ENCODE results near the gene PHGDH.
"Not testable (repeated sequence)": the region's sequence is repeated elsewhere in the genome, so short reads cannot be mapped to it uniquely, and the experiment has no call there.

Gene PHGDH

DNA sequence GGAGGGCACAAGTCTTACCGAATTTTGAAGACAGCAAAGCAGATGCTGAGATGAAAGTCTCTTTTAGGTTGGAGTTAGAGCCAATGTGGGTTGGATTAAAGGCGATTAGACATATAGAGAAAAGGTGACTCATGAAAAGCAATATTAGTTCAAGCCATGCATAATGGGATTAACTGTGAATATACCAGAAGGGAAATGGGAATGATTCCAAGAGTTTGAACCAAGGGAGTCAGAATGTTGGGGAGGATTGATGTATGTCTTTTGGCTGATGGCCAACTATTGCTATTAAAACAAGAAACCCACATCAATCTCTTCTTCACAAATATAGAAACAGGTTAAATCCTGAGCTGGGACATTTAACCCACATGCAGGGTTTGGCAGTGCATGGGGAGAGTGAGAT, 55.8 kb downstream of the PHGDH start:
- no peak for DNase-seq

DNA sequence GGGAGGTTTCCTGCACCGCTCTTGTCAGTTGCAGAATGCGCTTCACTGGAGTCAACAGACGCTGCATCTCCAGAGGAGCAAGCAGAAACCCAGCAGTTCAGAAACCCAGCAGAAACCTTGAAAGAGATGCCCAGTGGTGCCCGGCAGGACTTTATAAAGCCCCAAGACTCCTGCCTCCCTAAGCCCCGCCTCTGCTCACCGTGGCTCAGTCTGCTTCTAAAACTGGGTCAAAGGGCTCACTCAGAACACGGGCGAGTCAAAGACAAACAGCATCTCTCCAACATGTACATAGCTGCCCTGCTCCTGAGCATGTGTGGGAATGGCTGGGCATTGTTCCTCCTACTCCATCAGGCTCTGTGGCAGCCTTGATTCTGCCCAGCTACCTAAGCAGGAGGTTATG, 57.0 kb downstream of the PHGDH start, which contains the start of gene HMGCS2:
Gene HMGCS2, minus strand, starts transcription at position 128 of the 400 bp plus-strand sequence. Its CDS starts 61 bp downstream, at position 67.
- DNase-seq = no peak

DNA sequence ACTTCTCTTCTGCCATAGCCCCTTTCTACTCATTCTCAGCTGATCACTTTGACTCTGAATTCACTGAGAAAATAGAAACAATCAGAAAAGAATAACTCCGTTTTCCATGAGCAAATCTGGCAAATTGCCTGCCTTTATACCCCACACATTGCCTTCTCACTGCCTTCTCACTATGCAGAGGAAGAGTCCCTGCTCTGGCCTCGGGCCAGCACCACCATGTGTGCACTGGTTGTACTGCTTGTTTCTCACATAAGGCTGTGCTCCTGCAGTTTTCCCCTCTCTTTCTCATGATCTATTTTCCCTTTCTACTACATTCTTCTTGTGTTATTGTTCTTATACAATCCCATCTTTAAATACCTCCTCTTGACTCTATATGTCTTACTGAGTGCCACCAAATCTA, 59.3 kb downstream of the PHGDH start:
- DNase-seq = no peak

- DNase-seq = no peak
Observed at GRCh38 chr1:119771770-119772169, 60.0 kb downstream of the PHGDH start.

DNA sequence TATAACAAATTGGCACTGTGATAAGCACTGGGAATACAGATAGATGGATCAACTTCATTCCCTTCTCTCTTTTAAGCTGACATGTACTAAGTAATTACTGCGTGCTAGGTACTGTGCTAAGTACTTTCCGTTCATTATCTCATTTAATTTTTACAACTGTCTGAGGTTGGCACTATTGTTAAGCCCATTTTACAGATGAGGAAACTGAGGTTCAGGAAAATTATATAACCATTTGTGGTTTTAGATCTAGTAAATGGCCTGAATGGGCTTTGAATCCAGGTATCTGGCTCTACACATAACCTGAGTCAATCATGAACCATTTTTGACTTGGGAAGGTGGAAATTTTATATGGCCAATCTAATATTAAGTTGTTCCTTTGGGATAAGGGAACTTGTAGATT, 60.6 kb downstream of the PHGDH start:
- no peak for DNase-seq

DNA sequence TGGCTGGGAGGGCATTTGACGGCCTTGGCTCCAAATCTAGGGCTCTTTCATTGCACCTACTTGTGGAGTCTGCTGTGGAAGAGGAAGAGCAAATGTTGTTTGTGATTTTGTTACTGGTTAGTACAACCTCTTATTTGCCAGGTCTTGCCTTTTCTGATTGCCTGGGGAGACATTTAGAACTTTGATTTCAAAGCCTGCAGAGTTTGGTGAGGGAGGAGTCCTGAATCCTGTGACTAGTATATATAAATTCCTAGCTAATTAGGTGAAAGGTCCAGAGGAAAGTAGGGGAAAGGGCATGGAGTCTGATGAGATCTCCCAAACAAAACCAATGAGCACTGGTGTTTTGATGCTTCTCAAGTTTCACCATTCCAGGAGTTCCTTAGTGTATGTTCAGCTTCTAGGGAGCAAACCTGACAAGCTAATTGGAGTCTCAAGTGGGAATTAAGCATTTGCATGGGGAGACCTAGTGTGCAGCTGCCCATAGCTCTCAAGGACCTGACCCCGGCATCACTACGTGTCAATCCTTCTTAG, 62.0 kb downstream of the PHGDH start:
- DNase-seq = no peak

DNA sequence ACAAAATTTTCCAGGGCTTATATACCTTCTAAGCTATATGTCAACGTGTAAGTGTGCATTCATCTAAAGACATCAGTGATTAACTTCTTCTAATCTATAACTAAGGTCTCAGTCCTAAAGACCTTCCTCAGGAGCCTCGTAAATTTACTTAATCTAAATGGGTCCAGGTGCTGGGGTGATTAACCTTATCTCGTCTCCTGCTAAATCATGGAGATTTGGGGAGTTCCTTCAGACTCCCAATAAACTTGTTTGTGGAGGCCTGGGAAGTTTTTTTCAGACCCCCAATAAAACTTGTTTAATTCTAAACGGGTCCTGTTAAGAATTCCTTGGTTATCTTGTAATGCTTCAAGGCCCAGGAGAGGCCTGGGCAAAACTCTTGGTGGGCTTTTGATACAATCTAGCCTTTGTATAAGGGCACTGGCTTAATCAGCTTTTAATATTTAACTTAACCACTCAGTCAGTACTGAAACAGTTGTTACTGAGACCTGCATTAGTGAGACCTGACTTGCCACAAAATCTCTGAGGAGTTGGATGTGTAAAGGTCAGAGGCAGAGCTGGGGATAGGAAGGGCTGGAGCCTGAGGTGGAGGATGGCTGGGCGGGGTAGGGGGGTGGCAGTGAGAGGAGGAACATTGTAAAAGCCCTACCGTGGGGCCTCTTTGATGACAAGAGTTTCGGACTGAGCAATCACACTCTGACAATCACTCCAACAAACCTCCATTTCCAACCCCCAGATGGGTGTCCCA, 63.2 kb downstream of the PHGDH start:
- no peak for DNase-seq

DNA sequence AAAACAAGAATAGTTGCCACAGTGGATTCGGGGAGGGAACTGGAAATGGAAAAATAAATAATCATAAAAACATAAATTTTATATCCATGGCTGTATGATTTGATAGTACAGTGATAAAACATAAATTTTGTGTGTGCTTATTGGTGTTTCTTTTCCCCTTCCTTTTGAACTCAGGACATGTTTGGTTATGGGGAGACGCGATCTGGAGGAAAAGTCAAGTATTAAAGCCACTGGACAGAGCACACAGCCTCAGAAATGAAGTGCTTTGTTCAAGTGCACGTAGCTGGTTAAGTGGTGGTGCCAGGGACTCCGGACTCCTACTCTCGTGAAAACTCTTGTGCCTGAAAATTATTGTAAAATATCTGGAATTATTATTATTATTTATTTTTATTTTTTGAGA, 66.6 kb downstream of the PHGDH start:
- no peak for DNase-seq

DNA sequence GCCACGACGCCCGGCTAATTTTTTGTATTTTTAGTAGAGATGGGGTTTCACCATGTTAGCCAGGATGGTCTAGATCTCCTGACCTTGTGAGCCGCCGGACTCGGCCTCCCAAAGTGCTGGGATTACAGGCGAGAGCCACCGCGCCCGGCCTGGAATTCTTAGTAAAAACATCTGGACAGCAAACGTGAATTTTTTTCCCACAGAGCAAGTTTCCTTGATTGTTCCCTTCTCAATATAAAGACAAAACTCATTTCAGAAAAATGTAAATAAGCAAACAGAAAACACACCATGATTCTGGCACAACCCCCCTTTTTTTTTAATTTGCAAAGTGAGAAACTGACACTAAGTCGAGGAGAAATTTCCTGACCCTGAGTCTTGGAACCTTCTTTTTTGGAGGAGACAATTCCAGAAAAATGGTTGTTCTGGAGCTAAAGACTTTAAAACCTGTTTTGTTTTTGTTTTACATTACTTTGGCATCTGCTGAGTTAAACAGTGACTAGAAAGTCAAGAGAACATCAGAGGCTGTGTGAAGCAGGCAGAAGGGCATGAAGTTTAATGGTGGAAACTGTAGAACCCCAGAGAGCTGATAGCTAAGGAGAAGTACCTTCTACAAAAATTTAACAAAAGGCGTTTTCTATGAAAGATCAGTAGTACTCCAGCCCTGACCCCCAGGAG, 67.3 kb downstream of the PHGDH start:
- no peak for DNase-seq

- no peak for DNase-seq
Observed at GRCh38 chr1:119779869-119780356, 68.2 kb downstream of the PHGDH start.

DNA sequence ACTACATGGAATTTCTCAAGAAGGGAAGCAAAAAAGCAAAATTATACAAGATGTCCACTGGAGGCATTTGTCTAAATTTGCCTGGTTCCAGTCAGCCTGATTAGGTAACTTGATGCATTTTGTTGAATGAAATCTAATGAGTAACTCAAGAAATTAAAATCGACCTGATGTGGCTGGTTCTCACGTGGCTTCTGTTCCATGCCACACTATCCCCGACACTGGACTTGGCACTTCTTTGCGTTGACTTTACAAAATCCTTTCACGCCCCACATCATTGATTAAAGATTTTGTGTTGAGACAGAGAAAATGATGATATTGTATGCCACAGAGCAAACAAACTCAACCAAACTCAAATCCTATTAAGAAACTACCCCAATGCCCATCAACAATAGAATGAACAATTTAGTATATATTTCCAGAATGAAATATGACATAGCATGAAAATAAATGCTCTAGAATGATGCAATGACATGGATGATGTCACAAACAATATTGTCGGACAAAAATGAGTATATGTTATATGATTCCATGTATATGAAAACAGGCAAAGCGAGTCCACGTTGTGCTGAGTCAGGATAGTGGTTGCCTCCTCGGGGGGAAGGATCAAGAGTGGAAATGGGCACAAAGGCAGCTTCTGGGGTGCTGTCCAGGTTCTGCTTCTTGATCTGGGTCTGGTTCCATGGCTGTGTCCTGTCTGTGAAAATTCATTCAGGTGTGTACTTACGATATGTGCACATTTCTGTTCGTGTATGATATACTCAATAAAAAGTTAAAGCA, 69.9 kb downstream of the PHGDH start:
- no peak for DNase-seq

DNA sequence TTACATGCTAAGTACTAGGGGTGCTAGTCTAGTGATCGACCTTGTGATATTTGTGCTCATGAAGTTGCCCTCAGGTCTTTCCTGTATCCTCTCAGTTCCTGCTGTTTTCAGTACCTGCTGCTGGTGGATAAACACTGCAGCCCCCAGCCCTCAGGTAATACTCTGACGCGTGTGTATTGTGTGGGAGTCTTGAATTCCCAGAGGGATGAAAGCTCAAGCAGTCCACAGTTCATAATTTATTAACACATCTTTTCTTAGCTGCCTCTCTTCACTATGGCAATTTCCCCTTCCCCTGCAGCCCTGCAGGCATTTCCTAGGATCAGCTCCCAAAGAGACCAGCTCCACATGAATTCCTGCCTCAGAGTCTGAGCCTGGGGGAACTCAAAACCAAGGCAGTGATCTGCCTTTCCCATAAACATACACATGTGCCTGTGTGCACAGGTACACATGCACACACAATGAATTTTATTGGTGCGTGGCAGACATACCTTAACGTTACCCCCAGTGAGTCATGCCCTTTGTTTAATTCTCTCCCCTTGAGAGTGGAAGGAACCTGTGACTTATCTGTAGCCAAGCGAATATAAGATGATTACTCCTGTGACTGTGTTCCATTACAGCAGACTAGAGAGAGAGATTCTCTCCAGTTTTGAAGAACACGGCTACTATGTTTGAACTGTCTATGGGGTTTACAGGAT, 71.0 kb downstream of the PHGDH start:
- DNase-seq = no peak

GRCh38 chr1:119783354-119784185, 71.8 kb downstream of the PHGDH start:
- DNase-seq = no peak

- no peak for DNase-seq
Observed at GRCh38 chr1:119784191-119784781, 72.6 kb downstream of the PHGDH start.

GRCh38 chr1:119786046-119786445, 74.3 kb downstream of the PHGDH start:
- not testable (repeated sequence) for DNase-seq

DNA sequence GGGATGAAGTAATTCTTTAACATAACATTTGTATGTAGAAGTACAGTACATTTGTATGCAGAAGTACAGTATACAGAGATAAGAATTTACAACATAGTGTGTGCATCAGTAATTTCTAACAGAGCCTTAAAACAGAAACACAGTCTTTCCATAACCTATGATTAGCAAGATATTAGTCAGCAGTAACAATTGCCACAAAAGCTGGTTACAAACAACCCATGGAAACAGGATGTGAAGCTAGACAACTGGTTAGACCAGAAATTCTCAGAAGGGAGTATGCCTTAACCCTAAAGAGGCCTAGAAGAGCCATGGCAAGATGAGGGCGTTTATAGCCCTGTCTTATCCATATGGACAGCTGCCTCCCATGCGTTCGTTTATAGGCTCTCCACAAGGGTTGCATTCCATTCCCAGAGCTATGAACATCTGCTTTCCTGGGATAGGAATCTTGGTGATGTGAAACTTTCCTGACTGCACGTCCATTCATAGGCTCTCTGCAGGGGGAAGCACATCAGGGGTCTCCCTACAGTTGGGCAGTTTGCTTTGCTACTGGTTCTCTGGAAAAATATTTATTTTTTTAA, 74.8 kb downstream of the PHGDH start:
- not testable (repeated sequence) for DNase-seq

DNA sequence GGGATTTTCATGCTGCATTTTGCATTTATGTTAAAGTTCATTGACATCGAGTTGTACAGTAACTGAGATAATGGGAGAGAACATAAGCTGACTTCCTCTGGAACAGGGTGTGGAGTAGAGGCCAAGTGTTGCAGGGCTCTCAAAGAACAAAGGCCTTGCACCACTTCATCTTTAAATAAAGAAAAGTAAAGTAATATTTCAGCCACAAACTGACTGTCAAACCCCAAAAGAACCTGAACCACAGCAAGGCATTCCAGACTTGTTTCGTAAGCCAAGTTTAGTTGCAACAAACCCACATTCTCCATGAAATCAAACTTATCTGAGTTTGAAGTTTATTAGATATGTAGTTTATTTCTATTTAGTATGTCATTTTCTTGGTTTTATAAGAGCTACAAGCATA, 76.0 kb downstream of the PHGDH start:
- no peak for DNase-seq

DNA sequence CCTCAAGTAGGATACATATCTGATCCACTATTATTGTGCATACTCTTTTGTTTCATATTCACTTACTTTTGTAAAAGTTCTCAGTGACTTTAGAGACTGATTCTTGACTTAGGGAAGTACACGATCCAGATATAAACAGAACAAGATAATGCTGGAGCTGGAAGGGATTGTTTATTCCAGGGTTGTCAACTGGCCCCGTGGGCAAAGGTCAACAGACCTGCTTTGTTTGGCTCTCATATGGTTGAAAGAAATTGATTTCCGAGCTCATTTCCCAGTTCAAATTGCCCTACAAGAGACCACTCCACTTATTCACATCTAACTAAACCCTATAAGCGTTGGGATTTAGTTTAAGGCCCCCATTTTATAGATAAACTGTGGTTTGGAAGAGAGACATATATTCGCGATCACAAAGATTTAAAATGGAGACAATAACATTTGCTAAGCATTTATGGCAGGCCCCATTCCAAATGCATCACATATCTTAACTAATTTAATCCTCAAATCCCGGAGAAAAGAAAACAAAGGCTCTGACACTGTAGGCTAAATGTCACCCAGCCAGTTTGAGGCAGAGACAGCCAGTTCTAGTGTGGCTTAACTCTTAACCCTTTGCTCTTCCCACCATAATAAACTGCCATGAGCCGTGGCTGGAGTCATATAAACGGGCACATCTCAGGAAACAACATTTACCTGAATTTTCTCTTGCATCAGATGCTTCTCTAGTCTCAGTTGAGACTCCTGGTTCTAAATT, 78.9 kb downstream of the PHGDH start:
- DNase-seq = no peak

DNA sequence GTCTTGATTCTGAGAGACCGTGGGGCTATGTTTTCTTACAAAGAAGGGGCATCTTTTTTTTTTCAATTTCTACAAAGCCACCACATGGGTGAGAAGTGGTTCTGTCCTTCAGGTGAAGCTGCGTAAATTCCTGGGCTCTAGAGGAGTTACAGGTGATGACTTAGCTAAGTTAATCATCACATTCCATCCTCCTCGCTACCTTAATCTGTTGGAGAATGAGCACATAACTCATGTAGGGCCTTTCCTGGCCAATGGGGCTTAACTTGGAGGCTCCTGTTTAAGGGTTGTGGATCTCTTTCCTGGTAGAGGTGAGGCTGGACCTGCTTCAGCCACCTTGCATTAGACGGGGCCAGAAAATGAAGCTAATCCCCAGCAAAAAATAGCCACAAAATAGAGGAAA, 79.6 kb downstream of the PHGDH start:
- DNase-seq = no peak

All from activated gamma-delta T cell treated with Interleukin-2 at 50 U/mL for 16 hours (primary cell).